Esophagus muscularis mucosa (tissue), 3 donors: ENCODE data around the gene CFB.
"Not testable (repeated sequence)": the region's sequence is repeated elsewhere in the genome, so short reads cannot be mapped to it uniquely, and the experiment has no call there.

ENCODE experiments used
- CTCF ChIP-seq, 3 experiments: fragments of 200-600 bp in 2 of 3; fragments of 450-650 bp in 1 of 3; sonication (generic) in 2 of 3; IDR thresholded peaks; one replicate each; pipeline ENCODE4 v1.5.1; 2017 to 2019; ENCODE audit warnings: antibody characterized with exemption in 3 of 3, mild to moderate bottlenecking in 2 of 3, moderate library complexity in 1 of 3
- POLR2A ChIP-seq: fragments of 450-650 bp; IDR thresholded peaks from one replicate; pipeline ENCODE4 v1.6.1; 2017; ENCODE audit warnings: antibody characterized with exemption, moderate library complexity, mild to moderate bottlenecking, low read depth
- POLR2AphosphoS5 ChIP-seq, 2 donors: sonication (generic); formaldehyde crosslinking; IDR thresholded peaks; one replicate each; pipeline ENCODE4 v1.6.1; 2017; ENCODE audit warnings: antibody characterized with exemption in 2 of 2

GRCh38 chr6:31932137-31932536, 13.8 kb upstream of the CFB start:
- not testable (repeated sequence) for TF ChIP-seq POLR2A; CTCF (IDR thresholded peaks at IDR 0.05); POLR2AphosphoS5 (IDR thresholded peaks at IDR 0.05)
